Measurements from ENCODE around the gene B4GALNT4.
A peak's percentile ranks its signal among the peaks of the same experiment; 100 is the strongest.

B4GALNT4 gene

GRCh38 chr11:403761-404431 lies 34.6 kb downstream of the B4GALNT4 start:
- H3K27ac ChIP-seq = peak overlapping the region; percentile 73; the same call in 1 of the 2 replicates
- TF ChIP-seq CTCF (IDR thresholded peaks at IDR 0.05) (no peak), ZFX (IDR thresholded peaks at IDR 0.05; ENCODE audit: borderline replicate concordance) (no peak)

- H3K27ac ChIP-seq = peak overlapping the region; percentile 73
- TF ChIP-seq ZFX (IDR thresholded peaks at IDR 0.05; ENCODE audit: borderline replicate concordance) (no peak), CTCF (IDR thresholded peaks at IDR 0.05) (no peak)
Measured at GRCh38 chr11:404551-405264, 35.4 kb downstream of the B4GALNT4 start.

GRCh38 chr11:405323-405953 lies 36.1 kb downstream of the B4GALNT4 start:
- TF ChIP-seq CTCF (IDR thresholded peaks at IDR 0.05) (no peak), ZFX (IDR thresholded peaks at IDR 0.05; ENCODE audit: borderline replicate concordance) (no peak)
- peak overlapping the region; percentile 73 for H3K27ac ChIP-seq

GRCh38 chr11:405954-406795 lies 36.9 kb downstream of the B4GALNT4 start:
- H3K27ac ChIP-seq = peak overlapping the region; percentile 73

DNA sequence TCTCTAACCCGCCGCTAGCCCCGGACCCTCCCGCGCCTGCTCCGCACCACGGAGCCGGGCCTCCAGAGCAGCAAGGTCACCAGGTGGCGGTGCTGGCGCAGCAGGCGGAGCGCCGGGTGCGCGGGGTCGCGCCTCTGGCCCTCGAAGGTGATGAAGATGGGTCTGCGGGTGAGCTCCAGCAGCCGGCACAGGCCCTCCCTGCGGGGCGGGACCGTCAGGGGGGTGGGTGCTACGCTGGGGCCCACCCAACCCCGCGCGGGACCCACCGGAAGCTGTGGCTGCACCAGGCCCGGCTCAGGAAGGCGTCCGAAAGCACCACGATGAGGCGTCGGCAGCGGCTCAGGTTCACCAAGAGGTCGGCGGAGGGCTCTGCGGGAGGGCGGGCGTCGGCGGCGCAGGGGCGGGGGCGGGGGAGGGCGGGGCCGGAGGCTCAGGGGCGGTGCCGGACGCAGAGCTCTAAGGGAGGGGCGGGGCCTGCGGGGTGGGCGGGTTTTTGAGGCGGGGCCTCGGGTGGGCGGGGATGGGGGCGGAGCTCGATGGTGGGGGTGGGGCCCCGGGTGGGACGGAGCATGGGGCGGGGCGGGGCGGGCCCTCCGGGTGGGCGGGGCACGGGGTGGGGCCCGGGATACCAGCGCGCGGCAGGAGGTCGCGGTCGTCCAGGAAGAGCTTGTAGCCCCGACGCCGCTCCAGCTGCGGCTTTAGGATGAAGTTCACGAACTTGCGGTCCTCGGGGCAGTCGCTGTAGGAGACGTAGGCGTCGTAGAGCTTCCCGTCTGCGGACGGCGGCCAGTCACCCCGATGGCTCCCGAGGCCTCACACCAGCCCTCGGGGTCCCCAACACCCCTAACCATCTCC lies 37.7 kb downstream of the B4GALNT4 start:
- peak; percentile 35; the same call in 1 of the 2 replicates for TF ChIP-seq CTCF (IDR thresholded peaks at IDR 0.05)
- no peak for TF ChIP-seq ZFX (IDR thresholded peaks at IDR 0.05; ENCODE audit: borderline replicate concordance)
- H3K27ac ChIP-seq = peak overlapping the region; percentile 73

More at GRCh38 chr11:405954-406795, 36.9 kb downstream of the B4GALNT4 start:
- TF ChIP-seq CTCF (IDR thresholded peaks at IDR 0.05) = no peak
- TF ChIP-seq ZFX (IDR thresholded peaks at IDR 0.05; ENCODE audit: borderline replicate concordance) = no peak

DNA sequence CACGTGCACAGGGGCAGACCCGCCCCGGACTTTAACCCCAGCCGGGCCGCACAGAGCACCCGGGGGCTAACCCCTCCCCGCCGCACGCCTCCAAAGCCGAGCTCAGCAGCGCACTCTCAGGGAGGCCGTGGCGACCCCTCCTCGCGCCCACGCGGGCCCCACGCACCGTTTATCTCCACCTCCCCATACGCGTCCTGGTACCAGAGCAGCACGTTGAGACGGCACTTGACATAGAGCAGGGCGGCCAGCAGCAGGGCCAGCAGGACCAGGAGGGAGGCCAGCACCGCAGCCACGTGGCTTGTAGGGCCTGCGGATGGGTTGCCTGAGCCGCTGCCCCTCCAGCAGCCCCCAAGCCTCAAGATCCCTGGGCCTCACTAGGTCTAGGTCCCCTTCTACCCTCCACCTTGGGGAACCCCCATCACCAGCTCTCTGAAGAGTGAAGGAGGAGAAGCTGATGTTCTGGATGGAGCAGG lies 38.4 kb downstream of the B4GALNT4 start:
- TF ChIP-seq ZFX (IDR thresholded peaks at IDR 0.05; ENCODE audit: borderline replicate concordance) (no peak), CTCF (IDR thresholded peaks at IDR 0.05) (no peak)
- peak overlapping the region; percentile 54 for H3K27ac ChIP-seq
